Breast epithelium (tissue), 3 donors: ENCODE data around the gene GLT8D2.

Experiments
- CTCF ChIP-seq, 3 donors: fragments of 450-650 bp; IDR thresholded peaks; one replicate each; pipeline ENCODE4 v1.5.1; 2016 to 2017; ENCODE audit warnings: antibody characterized with exemption in 3 of 3, mild to moderate bottlenecking in 3 of 3, moderate library complexity in 3 of 3
- POLR2A ChIP-seq: fragments of 450-650 bp; IDR thresholded peaks from one replicate; pipeline ENCODE4 v1.6.1; 2016; ENCODE audit warnings: antibody characterized with exemption, mild to moderate bottlenecking, moderate library complexity
- POLR2AphosphoS5 ChIP-seq, 3 donors: sonication (generic); formaldehyde crosslinking; IDR thresholded peaks; one replicate each; pipeline ENCODE4 v1.6.1; 2017; ENCODE audit warnings: antibody characterized with exemption in 3 of 3

GRCh38 chr12:104046306-104046705 lies 3.7 kb downstream of the GLT8D2 start:
- TF ChIP-seq CTCF (IDR thresholded peaks at IDR 0.05) (no peak), POLR2AphosphoS5 (IDR thresholded peaks at IDR 0.05) (no peak), POLR2A (no peak)
